H1 (cell line): ENCODE results near the gene FANCE. TPM values are rescaled to one million over a fixed set of nuclear protein-coding genes. Genes with fewer than 3 reads are reported as not detected.
A peak's percentile ranks its signal among the peaks of the same experiment; 100 is the strongest.

ENCODE experiments used
- POU5F1 ChIP-seq: IDR thresholded peaks from 2 replicates; pipeline ENCODE4 v1.6.1; 2011; ENCODE audit warnings: low read depth, mild to moderate bottlenecking, low read length, moderate library complexity
- RNF2 ChIP-seq: fragments of 200-900, 300-1000 bp; sonication (generic); IDR thresholded peaks from 2 replicates; pipeline ENCODE4 v1.7.1; 2016; ENCODE audit warnings: borderline replicate concordance, low read depth, mild to moderate bottlenecking, antibody characterized with exemption, low read length; ENCODE audit not compliant: poor library complexity, severe bottlenecking; ENCODE audit errors: missing control alignments
- TCF12 ChIP-seq: IDR thresholded peaks from 2 replicates; pipeline ENCODE4 v1.6.1; 2011; ENCODE audit warnings: low read depth, mild to moderate bottlenecking, low read length
- TEAD4 ChIP-seq: IDR thresholded peaks from 2 replicates; pipeline ENCODE4 v1.6.1; 2012; ENCODE audit warnings: low read depth, low read length, inconsistent platforms, mixed read lengths
- polyA plus RNA-seq, 7 experiments: library from polyadenylated mRNA; depleted of rRNA in 3 of 7; stranded (reverse) in 5 of 7; unstranded in 2 of 7; fragments of >200 nt in 5 of 7; fragments of 200-250 nt in 2 of 7; gene quantifications; 1 replicate in 5 of 7; 2 replicates in 1 of 7; 4 replicates in 1 of 7; pipeline versions ENCODE4 v1.2.1 to v1.2.3, GENCODE V29; 2011 to 2013; ENCODE audit warnings: missing spikeins in 2 of 7, mixed read lengths in 2 of 7
- total RNA-seq: library from RNA; stranded (reverse); fragmentation: NEBNext Ultra II Directional; extraction: Animal tissue kit (Norgen Biotek cat#: 25700); gene quantifications from 2 replicates; pipeline ENCODE4 v1.2.1, GENCODE V29; 2021
- TF ChIP-seq, protein P1 (sequence below): fragments of 300-600 bp; sonication (generic); IDR thresholded peaks from 2 replicates; pipeline ENCODE4 v1.7.1; 2012; ENCODE audit warnings: low read length, moderate library complexity, mild to moderate bottlenecking, inconsistent platforms; ENCODE audit not compliant: insufficient replicate concordance
- TF ChIP-seq, protein P2 (sequence below): IDR thresholded peaks from 2 replicates; pipeline ENCODE4 v1.6.1; 2012; ENCODE audit warnings: inconsistent platforms

Gene FANCE
- total and polyA plus RNA-seq, 2 of the 8 experiments (the other 6 are each of a cell fraction or from before 2014, with no cell fraction given), result 16.1 to 17.0 TPM

DNA sequence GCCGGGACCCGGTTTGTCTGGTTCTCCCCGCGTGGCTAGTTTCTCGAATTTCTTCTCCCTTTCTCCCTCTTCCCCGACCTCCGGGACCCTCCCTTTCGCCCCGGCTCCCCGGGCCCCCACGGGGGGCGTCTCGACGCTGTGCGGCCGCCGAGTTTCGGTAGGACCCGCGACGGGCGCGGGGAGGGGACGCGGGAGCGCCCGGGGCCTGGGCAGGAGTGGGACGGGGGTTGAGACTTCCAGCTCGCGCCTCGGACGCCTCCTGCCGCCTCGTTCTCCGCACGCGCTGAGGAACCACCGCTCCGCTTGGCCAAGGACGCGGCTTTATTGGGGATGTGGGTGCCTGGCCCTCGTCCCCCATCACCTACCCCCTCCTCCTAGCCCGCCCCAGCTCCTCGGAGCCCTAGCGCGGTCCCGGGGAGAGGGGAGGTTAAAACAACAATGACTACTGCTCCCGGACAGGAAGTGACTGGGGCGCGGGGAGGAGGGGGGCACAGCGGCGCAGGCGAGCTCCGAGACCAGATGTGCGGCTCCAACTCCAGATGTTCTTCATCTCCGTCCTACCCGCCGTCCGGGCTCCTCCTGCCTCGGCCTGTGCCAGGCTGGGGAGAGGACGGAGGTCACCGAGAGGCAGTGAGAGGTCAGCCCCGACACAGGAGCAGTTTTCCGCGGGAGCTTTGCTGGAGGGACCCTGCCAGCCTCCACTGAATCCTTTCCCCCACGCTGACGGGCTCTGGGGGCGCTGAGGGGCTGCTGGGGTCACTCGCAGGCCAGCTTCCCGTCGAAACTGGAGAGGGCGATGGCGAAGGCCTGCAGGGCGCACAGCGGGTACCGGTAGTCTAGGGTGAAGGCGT is 45.7 kb downstream of the FANCE start (continued):
- TF ChIP-seq TEAD4 (no peak), RNF2 (peak; percentile 35), POU5F1 (no peak), TCF12 (peak; percentile 86; the same call in 1 of the 2 replicates)
- TF ChIP-seq, protein P1, sequence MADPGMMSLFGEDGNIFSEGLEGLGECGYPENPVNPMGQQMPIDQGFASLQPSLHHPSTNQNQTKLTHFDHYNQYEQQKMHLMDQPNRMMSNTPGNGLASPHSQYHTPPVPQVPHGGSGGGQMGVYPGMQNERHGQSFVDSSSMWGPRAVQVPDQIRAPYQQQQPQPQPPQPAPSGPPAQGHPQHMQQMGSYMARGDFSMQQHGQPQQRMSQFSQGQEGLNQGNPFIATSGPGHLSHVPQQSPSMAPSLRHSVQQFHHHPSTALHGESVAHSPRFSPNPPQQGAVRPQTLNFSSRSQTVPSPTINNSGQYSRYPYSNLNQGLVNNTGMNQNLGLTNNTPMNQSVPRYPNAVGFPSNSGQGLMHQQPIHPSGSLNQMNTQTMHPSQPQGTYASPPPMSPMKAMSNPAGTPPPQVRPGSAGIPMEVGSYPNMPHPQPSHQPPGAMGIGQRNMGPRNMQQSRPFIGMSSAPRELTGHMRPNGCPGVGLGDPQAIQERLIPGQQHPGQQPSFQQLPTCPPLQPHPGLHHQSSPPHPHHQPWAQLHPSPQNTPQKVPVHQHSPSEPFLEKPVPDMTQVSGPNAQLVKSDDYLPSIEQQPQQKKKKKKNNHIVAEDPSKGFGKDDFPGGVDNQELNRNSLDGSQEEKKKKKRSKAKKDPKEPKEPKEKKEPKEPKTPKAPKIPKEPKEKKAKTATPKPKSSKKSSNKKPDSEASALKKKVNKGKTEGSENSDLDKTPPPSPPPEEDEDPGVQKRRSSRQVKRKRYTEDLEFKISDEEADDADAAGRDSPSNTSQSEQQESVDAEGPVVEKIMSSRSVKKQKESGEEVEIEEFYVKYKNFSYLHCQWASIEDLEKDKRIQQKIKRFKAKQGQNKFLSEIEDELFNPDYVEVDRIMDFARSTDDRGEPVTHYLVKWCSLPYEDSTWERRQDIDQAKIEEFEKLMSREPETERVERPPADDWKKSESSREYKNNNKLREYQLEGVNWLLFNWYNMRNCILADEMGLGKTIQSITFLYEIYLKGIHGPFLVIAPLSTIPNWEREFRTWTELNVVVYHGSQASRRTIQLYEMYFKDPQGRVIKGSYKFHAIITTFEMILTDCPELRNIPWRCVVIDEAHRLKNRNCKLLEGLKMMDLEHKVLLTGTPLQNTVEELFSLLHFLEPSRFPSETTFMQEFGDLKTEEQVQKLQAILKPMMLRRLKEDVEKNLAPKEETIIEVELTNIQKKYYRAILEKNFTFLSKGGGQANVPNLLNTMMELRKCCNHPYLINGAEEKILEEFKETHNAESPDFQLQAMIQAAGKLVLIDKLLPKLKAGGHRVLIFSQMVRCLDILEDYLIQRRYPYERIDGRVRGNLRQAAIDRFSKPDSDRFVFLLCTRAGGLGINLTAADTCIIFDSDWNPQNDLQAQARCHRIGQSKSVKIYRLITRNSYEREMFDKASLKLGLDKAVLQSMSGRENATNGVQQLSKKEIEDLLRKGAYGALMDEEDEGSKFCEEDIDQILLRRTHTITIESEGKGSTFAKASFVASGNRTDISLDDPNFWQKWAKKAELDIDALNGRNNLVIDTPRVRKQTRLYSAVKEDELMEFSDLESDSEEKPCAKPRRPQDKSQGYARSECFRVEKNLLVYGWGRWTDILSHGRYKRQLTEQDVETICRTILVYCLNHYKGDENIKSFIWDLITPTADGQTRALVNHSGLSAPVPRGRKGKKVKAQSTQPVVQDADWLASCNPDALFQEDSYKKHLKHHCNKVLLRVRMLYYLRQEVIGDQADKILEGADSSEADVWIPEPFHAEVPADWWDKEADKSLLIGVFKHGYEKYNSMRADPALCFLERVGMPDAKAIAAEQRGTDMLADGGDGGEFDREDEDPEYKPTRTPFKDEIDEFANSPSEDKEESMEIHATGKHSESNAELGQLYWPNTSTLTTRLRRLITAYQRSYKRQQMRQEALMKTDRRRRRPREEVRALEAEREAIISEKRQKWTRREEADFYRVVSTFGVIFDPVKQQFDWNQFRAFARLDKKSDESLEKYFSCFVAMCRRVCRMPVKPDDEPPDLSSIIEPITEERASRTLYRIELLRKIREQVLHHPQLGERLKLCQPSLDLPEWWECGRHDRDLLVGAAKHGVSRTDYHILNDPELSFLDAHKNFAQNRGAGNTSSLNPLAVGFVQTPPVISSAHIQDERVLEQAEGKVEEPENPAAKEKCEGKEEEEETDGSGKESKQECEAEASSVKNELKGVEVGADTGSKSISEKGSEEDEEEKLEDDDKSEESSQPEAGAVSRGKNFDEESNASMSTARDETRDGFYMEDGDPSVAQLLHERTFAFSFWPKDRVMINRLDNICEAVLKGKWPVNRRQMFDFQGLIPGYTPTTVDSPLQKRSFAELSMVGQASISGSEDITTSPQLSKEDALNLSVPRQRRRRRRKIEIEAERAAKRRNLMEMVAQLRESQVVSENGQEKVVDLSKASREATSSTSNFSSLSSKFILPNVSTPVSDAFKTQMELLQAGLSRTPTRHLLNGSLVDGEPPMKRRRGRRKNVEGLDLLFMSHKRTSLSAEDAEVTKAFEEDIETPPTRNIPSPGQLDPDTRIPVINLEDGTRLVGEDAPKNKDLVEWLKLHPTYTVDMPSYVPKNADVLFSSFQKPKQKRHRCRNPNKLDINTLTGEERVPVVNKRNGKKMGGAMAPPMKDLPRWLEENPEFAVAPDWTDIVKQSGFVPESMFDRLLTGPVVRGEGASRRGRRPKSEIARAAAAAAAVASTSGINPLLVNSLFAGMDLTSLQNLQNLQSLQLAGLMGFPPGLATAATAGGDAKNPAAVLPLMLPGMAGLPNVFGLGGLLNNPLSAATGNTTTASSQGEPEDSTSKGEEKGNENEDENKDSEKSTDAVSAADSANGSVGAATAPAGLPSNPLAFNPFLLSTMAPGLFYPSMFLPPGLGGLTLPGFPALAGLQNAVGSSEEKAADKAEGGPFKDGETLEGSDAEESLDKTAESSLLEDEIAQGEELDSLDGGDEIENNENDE, result no peak
- TF ChIP-seq, protein P2, sequence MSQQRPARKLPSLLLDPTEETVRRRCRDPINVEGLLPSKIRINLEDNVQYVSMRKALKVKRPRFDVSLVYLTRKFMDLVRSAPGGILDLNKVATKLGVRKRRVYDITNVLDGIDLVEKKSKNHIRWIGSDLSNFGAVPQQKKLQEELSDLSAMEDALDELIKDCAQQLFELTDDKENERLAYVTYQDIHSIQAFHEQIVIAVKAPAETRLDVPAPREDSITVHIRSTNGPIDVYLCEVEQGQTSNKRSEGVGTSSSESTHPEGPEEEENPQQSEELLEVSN, result peak; percentile 92
